Measurements from ENCODE around the gene CDC42EP3. TPM values are rescaled to one million over a fixed set of nuclear protein-coding genes. Genes with fewer than 3 reads are reported as not detected.

CDC42EP3 gene
- total RNA-seq, 1 donor from 2014 or later = 32.9 TPM

DNA sequence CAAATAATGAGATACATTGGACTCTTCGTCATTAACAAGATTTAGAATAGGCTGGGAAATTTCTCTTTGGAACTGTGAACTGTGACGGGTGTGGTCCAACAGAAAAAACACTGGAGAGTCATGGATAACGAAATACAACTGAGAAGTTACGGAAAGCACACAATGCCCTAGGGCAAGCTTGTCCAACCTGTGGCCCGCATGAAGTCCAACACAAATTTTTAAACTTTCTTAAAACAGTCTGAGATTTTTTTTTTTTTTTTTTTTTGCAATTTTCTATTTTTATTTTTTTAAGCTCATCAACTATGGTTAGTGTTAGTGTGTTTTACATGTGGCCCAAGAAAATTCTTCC, 27.7 kb downstream of the CDC42EP3 start:
- Mint-ChIP-seq H3K4me1 (ENCODE audit: low read depth, unreplicated experiment) (no peaks in the 10 kb centered on the region), H3K27me3 (ENCODE audit: unreplicated experiment) (peaks cover 3% of the 10 kb centered on the region), H3K4me3 (ENCODE audit: unreplicated experiment) (no peak overlapping the region), H3K9me3 (ENCODE audit: unreplicated experiment) (peaks cover 5% of the 10 kb centered on the region), H3K36me3 (ENCODE audit: unreplicated experiment) (peaks cover 4% of the 10 kb centered on the region), H3K27ac (ENCODE audit: unreplicated experiment) (no peak overlapping the region)
- TF ChIP-seq, protein P1, sequence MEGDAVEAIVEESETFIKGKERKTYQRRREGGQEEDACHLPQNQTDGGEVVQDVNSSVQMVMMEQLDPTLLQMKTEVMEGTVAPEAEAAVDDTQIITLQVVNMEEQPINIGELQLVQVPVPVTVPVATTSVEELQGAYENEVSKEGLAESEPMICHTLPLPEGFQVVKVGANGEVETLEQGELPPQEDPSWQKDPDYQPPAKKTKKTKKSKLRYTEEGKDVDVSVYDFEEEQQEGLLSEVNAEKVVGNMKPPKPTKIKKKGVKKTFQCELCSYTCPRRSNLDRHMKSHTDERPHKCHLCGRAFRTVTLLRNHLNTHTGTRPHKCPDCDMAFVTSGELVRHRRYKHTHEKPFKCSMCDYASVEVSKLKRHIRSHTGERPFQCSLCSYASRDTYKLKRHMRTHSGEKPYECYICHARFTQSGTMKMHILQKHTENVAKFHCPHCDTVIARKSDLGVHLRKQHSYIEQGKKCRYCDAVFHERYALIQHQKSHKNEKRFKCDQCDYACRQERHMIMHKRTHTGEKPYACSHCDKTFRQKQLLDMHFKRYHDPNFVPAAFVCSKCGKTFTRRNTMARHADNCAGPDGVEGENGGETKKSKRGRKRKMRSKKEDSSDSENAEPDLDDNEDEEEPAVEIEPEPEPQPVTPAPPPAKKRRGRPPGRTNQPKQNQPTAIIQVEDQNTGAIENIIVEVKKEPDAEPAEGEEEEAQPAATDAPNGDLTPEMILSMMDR (IDR thresholded peaks at IDR 0.05; ENCODE audit: partially characterized antibody, unreplicated experiment) = no peak
- DNase-seq = no peak

DNA sequence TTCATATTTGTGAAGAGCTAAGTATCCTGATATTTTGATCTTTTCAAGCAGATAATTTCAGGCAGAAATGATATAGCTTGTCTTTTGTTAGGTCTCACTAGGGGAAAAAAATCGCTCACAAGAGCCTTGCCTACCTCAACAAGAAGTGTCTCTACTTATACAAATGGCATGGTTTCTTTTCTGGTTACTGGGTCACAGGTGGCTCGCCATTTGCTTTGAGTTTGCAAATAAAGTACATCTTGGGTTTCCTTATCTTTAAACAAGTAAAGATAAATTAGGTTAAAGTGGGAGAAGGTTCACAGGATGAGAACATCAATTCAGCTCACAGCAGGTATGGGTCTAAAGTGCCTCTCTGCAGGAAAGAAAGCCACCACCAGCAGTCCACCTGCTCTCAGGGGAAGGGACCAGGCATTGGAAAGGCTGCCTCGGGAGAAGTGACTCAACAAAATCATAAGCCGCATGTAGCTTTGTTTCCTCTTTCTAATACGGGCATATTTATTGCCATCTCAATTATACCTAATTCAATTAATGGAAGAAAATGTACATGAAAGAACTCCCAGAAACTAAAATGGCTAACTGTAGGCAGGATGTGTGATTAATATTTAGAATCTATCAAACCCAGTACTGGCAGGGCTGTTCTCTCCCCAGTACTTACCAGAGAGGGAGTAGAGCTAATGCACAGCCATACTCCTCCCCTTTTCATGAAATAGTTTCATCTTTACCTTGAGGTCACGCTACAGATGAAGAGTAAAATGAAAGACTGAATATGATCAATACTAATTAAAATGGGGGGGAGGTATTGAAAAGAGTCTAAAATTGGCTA, 28.3 kb downstream of the CDC42EP3 start:
- no peaks in the 10 kb centered on the region for H3K4me1 Mint-ChIP-seq (ENCODE audit: low read depth, unreplicated experiment)
- peaks cover 2% of the 10 kb centered on the region for H3K9me3 Mint-ChIP-seq (ENCODE audit: unreplicated experiment)
- peaks cover 4% of the 10 kb centered on the region for H3K36me3 Mint-ChIP-seq (ENCODE audit: unreplicated experiment)
- TF ChIP-seq, protein P1 (IDR thresholded peaks at IDR 0.05; ENCODE audit: partially characterized antibody, unreplicated experiment) = no peak
- peaks cover under 1% of the 10 kb centered on the region for H3K27me3 Mint-ChIP-seq (ENCODE audit: unreplicated experiment)
- DNase-seq = no peak
- H3K4me3 Mint-ChIP-seq (ENCODE audit: unreplicated experiment) = no peak overlapping the region
- H3K27ac Mint-ChIP-seq (ENCODE audit: unreplicated experiment) = no peak overlapping the region

DNA sequence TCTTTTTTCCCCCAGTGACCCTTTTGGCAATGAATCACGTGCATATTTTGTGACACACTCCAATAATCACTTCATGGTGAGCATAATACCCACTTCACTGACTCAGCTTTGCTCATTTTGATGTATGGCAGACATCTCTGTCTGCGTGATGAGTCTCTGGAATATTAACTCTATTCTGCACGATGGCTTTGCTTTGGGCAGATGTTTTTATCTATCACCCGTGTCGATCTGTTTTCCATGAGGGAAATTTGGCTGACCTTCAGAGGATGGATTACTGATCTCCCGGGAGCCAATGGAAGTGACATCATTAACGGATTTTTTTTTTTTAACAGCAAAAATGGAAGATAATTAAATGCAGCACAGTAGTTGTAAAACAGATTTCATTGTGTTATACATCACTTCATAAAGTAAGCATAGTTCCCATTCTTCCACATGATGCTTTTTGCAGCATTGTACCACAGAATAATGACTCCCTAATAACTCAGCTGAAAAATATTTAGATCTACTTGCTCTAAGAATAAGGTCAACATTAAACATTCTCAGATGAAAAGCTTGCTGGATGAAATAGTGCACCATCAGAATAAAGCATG, 29.8 kb downstream of the CDC42EP3 start:
- DNase-seq = no peak
- H3K4me3 Mint-ChIP-seq (ENCODE audit: unreplicated experiment) = no peak overlapping the region
- H3K4me1 Mint-ChIP-seq (ENCODE audit: low read depth, unreplicated experiment) = peaks cover 4% of the 10 kb centered on the region
- no peak overlapping the region for H3K27ac Mint-ChIP-seq (ENCODE audit: unreplicated experiment)
- no peaks in the 10 kb centered on the region for H3K27me3 Mint-ChIP-seq (ENCODE audit: unreplicated experiment)
- peaks cover 4% of the 10 kb centered on the region for H3K36me3 Mint-ChIP-seq (ENCODE audit: unreplicated experiment)
- TF ChIP-seq, protein P1 (IDR thresholded peaks at IDR 0.05; ENCODE audit: partially characterized antibody, unreplicated experiment) = no peak
- no peaks in the 10 kb centered on the region for H3K9me3 Mint-ChIP-seq (ENCODE audit: unreplicated experiment)

DNA sequence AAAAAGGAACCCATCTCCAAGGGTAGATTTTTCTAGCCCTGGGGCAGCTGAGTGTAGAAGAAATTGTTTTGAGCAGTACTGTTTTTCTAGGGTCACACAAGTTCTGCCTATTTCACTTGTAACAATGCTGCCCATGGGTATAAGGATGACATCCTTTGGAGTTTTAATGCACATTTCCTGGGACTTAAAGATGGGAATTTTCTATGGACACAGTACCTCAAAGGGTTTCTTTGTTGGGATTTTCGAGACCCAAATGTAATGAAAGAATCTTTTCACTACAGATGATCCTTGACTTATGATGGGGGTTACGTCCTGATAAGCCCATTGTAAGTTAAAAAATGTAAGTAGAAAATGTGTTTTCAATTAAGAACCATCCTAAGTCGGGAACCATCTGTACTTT, 31.8 kb downstream of the CDC42EP3 start:
- Mint-ChIP-seq H3K9me3 (ENCODE audit: unreplicated experiment) (no peaks in the 10 kb centered on the region), H3K27me3 (ENCODE audit: unreplicated experiment) (no peaks in the 10 kb centered on the region), H3K36me3 (ENCODE audit: unreplicated experiment) (peaks cover 9% of the 10 kb centered on the region), H3K27ac (ENCODE audit: unreplicated experiment) (no peak overlapping the region), H3K4me1 (ENCODE audit: low read depth, unreplicated experiment) (peaks cover 4% of the 10 kb centered on the region), H3K4me3 (ENCODE audit: unreplicated experiment) (no peak overlapping the region)
- no peak for DNase-seq
- TF ChIP-seq, protein P1 (IDR thresholded peaks at IDR 0.05; ENCODE audit: partially characterized antibody, unreplicated experiment) = no peak

DNA sequence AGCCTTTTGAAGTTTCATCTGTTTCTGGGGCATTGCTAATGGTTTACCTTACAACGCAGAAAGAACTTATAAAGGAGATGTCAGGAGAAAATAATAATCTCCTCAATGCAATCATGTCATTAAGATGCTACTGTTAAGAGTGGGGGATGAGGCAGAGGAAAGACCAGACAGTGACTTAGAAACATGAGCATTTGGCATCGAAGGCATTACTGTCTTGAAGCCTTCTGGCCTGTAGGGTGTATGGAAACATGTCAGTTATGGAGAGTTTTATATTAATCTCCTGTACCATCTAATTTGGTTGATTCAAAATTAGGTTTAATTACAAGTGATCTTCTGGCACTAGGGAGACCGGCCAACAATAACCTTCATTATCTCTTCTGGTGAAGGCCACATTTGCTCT, 32.5 kb downstream of the CDC42EP3 start:
- no peak overlapping the region for H3K4me3 Mint-ChIP-seq (ENCODE audit: unreplicated experiment)

More for the DNA sequence above, 32.5 kb downstream of the CDC42EP3 start:
- Mint-ChIP-seq H3K27me3 (ENCODE audit: unreplicated experiment) (no peaks in the 10 kb centered on the region), H3K4me1 (ENCODE audit: low read depth, unreplicated experiment) (peaks cover 4% of the 10 kb centered on the region), H3K9me3 (ENCODE audit: unreplicated experiment) (no peaks in the 10 kb centered on the region), H3K36me3 (ENCODE audit: unreplicated experiment) (peaks cover 12% of the 10 kb centered on the region), H3K27ac (ENCODE audit: unreplicated experiment) (no peak overlapping the region)
- TF ChIP-seq, protein P1 (IDR thresholded peaks at IDR 0.05; ENCODE audit: partially characterized antibody, unreplicated experiment) = no peak
- no peak for DNase-seq

Measured in glutamatergic neuron (in vitro differentiated cells).